ENCODE data around the gene CHIT1. TPM values are rescaled to one million over a fixed set of nuclear protein-coding genes. Genes with fewer than 3 reads are reported as not detected.

The CHIT1 gene
- total RNA-seq, 2 experiments from 2014 or later = 1.9 to 3.6 TPM

DNA sequence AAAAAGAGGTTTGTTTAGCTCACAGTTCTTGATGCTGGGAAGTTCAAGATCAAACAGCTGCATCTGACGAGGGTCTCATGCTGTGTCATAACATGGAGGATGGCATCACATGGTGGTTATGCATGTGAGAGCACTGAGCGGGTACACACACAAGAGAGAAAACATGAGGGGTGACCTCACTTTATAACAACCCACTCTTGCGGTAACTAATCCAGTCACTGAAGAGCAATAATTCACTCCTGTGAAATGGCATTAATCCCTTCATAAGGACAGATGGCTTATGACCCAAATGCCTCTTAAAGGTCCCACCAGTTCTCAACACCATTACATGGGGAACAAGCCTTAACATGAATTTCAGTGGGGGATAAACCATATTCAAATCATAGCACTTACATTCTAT lies 23.2 kb upstream of the CHIT1 start:
- no TSS peak for BruUV-seq (replicated peaks)
- no peak overlapping the region for H2AFZ ChIP-seq (ENCODE audit: low read length)
- no peak overlapping the region for H3K27ac ChIP-seq (ENCODE audit: low read depth, low read length, poor library complexity, severe bottlenecking)
- TF ChIP-seq, protein P1, sequence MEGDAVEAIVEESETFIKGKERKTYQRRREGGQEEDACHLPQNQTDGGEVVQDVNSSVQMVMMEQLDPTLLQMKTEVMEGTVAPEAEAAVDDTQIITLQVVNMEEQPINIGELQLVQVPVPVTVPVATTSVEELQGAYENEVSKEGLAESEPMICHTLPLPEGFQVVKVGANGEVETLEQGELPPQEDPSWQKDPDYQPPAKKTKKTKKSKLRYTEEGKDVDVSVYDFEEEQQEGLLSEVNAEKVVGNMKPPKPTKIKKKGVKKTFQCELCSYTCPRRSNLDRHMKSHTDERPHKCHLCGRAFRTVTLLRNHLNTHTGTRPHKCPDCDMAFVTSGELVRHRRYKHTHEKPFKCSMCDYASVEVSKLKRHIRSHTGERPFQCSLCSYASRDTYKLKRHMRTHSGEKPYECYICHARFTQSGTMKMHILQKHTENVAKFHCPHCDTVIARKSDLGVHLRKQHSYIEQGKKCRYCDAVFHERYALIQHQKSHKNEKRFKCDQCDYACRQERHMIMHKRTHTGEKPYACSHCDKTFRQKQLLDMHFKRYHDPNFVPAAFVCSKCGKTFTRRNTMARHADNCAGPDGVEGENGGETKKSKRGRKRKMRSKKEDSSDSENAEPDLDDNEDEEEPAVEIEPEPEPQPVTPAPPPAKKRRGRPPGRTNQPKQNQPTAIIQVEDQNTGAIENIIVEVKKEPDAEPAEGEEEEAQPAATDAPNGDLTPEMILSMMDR (conservative IDR thresholded peaks at IDR 0.05; ENCODE audit: low read length) = no peak
- H3K79me2 ChIP-seq (ENCODE audit: insufficient read depth, low read depth, low read length) = no peaks in the 10 kb centered on the region
- POLR2A ChIA-PET = no interaction called here
- H4K20me1 ChIP-seq (ENCODE audit: insufficient read depth, low read length) = no peaks in the 10 kb centered on the region
- H3K9me3 ChIP-seq (ENCODE audit: low read length) = no peaks in the 10 kb centered on the region
- intact Hi-C loops (cut with micrococcal nuclease; ENCODE audit: unreplicated experiment) = no loop called here
- no peak overlapping the region for H3K4me2 ChIP-seq (ENCODE audit: low read length)
- H3K36me3 ChIP-seq (ENCODE audit: insufficient read depth, low read length) = no peaks in the 10 kb centered on the region
- H3K4me1 ChIP-seq (ENCODE audit: insufficient read depth, low read length, poor library complexity, severe bottlenecking) = no peaks in the 10 kb centered on the region
- no peaks in the 10 kb centered on the region for H3K9me2 ChIP-seq (ENCODE audit: insufficient read depth, low read length)
- H3K4me3 ChIP-seq (ENCODE audit: low read depth, low read length, poor library complexity, severe bottlenecking) = no peak overlapping the region
- CTCF ChIA-PET (ENCODE audit: unreplicated experiment) = no interaction called here
- DNase-seq (ENCODE audit: low spot score) = no peak

DNA sequence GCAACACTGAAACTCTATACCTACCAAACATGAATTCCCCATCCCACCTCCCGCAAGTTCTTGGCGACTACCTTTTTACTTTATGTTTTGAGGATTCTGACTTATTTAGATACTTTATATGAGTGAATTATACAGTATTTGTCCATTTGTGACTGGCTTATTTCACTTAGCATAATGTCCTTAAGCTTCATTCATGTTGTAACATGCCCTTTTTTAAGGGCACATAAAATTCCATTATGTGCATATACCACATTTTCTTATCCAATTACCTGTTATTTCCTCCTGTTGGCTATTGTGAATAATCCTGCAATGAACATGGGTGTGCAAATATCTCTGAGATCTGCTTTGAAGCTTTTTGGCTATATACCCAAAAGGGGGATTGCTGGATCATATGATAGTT lies 22.0 kb upstream of the CHIT1 start:
- Histone ChIP-seq H3K9me2 (ENCODE audit: insufficient read depth, low read length) (no peaks in the 10 kb centered on the region), H3K27ac (ENCODE audit: low read depth, low read length, poor library complexity, severe bottlenecking) (no peak overlapping the region), H4K20me1 (ENCODE audit: insufficient read depth, low read length) (no peaks in the 10 kb centered on the region), H3K36me3 (ENCODE audit: insufficient read depth, low read length) (no peaks in the 10 kb centered on the region), H3K4me3 (ENCODE audit: low read depth, low read length, poor library complexity, severe bottlenecking) (no peak overlapping the region), H3K4me2 (ENCODE audit: low read length) (no peak overlapping the region), H3K79me2 (ENCODE audit: insufficient read depth, low read depth, low read length) (no peaks in the 10 kb centered on the region), H3K9me3 (ENCODE audit: low read length) (no peaks in the 10 kb centered on the region), H2AFZ (ENCODE audit: low read length) (no peak overlapping the region), H3K4me1 (ENCODE audit: insufficient read depth, low read length, poor library complexity, severe bottlenecking) (no peaks in the 10 kb centered on the region)
- no peak for TF ChIP-seq EZH2phosphoT487 (IDR thresholded peaks at IDR 0.05; ENCODE audit: borderline replicate concordance, low read depth, low read length)
- TF ChIP-seq, protein P1 (conservative IDR thresholded peaks at IDR 0.05; ENCODE audit: low read length) = no peak
- no peak for DNase-seq (ENCODE audit: low spot score)
- ChIA-PET POLR2A (no interaction called here), CTCF (ENCODE audit: unreplicated experiment) (no interaction called here)
- intact Hi-C loops (cut with micrococcal nuclease; ENCODE audit: unreplicated experiment) = no loop called here
- no TSS peak for BruUV-seq (replicated peaks)

DNA sequence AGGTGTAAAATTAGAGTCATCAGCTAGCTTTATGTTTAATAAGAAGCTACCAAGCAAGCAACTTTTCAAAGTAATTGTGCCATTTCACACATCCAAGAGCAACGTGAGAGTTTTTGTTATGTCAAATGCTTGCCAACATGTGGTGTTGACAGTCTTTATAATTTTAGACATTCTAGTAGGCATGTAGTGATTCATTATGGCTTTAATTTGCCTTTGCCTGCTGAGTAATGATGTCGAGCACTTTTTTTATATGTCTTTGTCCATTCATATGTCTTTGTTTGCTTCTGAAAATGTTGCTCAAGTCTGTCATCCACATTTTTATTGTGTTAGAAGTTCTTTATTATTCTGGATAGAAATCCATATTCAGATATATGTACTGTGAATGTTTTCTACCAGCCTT lies 21.4 kb upstream of the CHIT1 start:
- H3K36me3 ChIP-seq (ENCODE audit: insufficient read depth, low read length) = no peaks in the 10 kb centered on the region
- no TSS peak for BruUV-seq (replicated peaks)
- no peaks in the 10 kb centered on the region for H3K4me1 ChIP-seq (ENCODE audit: insufficient read depth, low read length, poor library complexity, severe bottlenecking)
- no peak overlapping the region for H3K27ac ChIP-seq (ENCODE audit: low read depth, low read length, poor library complexity, severe bottlenecking)
- CTCF ChIA-PET (ENCODE audit: unreplicated experiment) = no interaction called here
- H3K79me2 ChIP-seq (ENCODE audit: insufficient read depth, low read depth, low read length) = no peaks in the 10 kb centered on the region
- H2AFZ ChIP-seq (ENCODE audit: low read length) = no peak overlapping the region
- no peak overlapping the region for H3K4me3 ChIP-seq (ENCODE audit: low read depth, low read length, poor library complexity, severe bottlenecking)
- H3K9me2 ChIP-seq (ENCODE audit: insufficient read depth, low read length) = no peaks in the 10 kb centered on the region
- TF ChIP-seq EZH2phosphoT487 (IDR thresholded peaks at IDR 0.05; ENCODE audit: borderline replicate concordance, low read depth, low read length) = no peak
- TF ChIP-seq, protein P1 (conservative IDR thresholded peaks at IDR 0.05; ENCODE audit: low read length) = no peak
- DNase-seq (ENCODE audit: low spot score) = no peak
- no peaks in the 10 kb centered on the region for H3K9me3 ChIP-seq (ENCODE audit: low read length)
- POLR2A ChIA-PET = interaction anchor here (0.6 to 0.7 kb wide), 2 partner anchors 13 to 309 kb away, joined by 3 to 4 read pairs; no protein-coding TSS in a partner anchor
- intact Hi-C loops (cut with micrococcal nuclease; ENCODE audit: unreplicated experiment) = no loop called here
- H4K20me1 ChIP-seq (ENCODE audit: insufficient read depth, low read length) = no peaks in the 10 kb centered on the region
- H3K4me2 ChIP-seq (ENCODE audit: low read length) = no peak overlapping the region

Data from OCI-LY7 (cell line).